ENCODE measurements around the gene CHRD. TPM values are rescaled to one million over a fixed set of nuclear protein-coding genes. Genes with fewer than 3 reads are reported as not detected.

The CHRD gene
- total and polyA plus RNA-seq, 9 of the 15 experiments (the other 6 are each of a cell fraction or from before 2014, with no cell fraction given): 0.11 to 1.3 (median 0.59) TPM; not detected in 3

DNA sequence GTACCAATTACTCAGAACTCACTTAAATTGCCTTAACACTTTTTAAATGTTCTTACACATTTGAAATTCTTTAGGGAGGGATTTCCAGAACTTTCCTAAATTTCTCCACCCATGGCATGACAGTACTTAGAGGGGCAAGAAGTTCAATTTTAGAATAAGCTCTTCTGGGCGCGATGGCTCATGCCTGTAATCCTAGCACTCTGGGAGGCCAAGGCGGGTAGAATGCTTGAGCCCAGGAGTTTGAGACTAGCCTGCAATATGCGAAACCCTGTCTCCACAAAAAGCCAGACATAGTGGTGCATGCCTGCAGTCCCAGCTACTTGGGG lies 31.8 kb upstream of the CHRD start (continued):
- TF ChIP-seq ATF6 (CRISPR knock-in tag; IDR thresholded peaks at IDR 0.05) (0 out of 2 replicates have a peak, but pooled peaks have one; percentile 48), SP1 (CRISPR knock-in tag; IDR thresholded peaks at IDR 0.05) (0 out of 2 replicates have a peak, but pooled peaks have one; percentile 14), UBTF (IDR thresholded peaks at IDR 0.05; ENCODE audit: borderline replicate concordance in 1 of 2, low read depth in 2 of 2, low read length in 2 of 2) (0 out of 4 replicates have a peak, but pooled peaks of 1 of the 2 experiments have one; percentile 55), RBM22 (IDR thresholded peaks at IDR 0.05; ENCODE audit: low read depth, low read length, poor library complexity, severe bottlenecking) (no peak), NR2C2 (CRISPR knock-in tag; IDR thresholded peaks at IDR 0.05) (no peak), NR2C2 (tag; IDR thresholded peaks at IDR 0.05) (no peak)
- TF ChIP-seq, protein P1, sequence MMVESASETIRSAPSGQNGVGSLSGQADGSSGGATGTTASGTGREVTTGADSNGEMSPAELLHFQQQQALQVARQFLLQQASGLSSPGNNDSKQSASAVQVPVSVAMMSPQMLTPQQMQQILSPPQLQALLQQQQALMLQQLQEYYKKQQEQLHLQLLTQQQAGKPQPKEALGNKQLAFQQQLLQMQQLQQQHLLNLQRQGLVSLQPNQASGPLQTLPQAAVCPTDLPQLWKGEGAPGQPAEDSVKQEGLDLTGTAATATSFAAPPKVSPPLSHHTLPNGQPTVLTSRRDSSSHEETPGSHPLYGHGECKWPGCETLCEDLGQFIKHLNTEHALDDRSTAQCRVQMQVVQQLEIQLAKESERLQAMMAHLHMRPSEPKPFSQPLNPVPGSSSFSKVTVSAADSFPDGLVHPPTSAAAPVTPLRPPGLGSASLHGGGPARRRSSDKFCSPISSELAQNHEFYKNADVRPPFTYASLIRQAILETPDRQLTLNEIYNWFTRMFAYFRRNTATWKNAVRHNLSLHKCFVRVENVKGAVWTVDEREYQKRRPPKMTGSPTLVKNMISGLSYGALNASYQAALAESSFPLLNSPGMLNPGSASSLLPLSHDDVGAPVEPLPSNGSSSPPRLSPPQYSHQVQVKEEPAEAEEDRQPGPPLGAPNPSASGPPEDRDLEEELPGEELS (CRISPR knock-in tag; IDR thresholded peaks at IDR 0.05; ENCODE audit: borderline replicate concordance): no peak

Measured in K562 (cell line).